Large intestine (tissue), 3 donors: ENCODE results near the gene AICDA. TPM values are rescaled to one million over a fixed set of nuclear protein-coding genes. Genes with fewer than 3 reads are reported as not detected.

Source experiments
- DNase-seq, 2 donors: peaks; one replicate each; pipeline versions ENCODE4 v3.0.0 to v3.0.0-alpha.2; 2013
- H3K27ac ChIP-seq: one replicate; pipeline ENCODE4 v1.5.1; 2013; ENCODE audit warnings: low read length
- H3K27me3 ChIP-seq: 2 replicates; pipeline ENCODE4 v1.6.1; 2013; ENCODE audit warnings: low read length; ENCODE audit not compliant: control insufficient read depth, insufficient read depth
- H3K36me3 ChIP-seq: 2 replicates; pipeline ENCODE4 v1.6.1; 2013; ENCODE audit warnings: low read length; ENCODE audit not compliant: control insufficient read depth, insufficient read depth
- H3K4me1 ChIP-seq: one replicate; pipeline ENCODE4 v1.6.1; 2013; ENCODE audit warnings: low read length; ENCODE audit not compliant: control insufficient read depth, insufficient read depth
- H3K4me3 ChIP-seq: one replicate; pipeline ENCODE4 v1.5.1; 2013; ENCODE audit warnings: low read length
- H3K9me3 ChIP-seq: one replicate; pipeline ENCODE4 v1.6.1; 2013; ENCODE audit warnings: mild to moderate bottlenecking, low read depth, low read length, moderate library complexity; ENCODE audit not compliant: control insufficient read depth
- WGBS: methylation state at CpG from one replicate; pipeline ENCODE4 v1.1.5; 2013; ENCODE audit warnings: low lambda C conversion rate; ENCODE audit not compliant: insufficient coverage; 5-methylcytosine and 5-hydroxymethylcytosine counted together
- polyA plus RNA-seq: library from polyadenylated mRNA; unstranded; fragments of 120-200 nt; gene quantifications from one replicate; pipeline ENCODE4 v1.2.1, GENCODE V29; 2013

The AICDA gene
- polyA plus RNA-seq, 1 donor = 1.0 TPM

- H3K4me3 ChIP-seq = no peak overlapping the region
- no peaks in the 10 kb centered on the region for H3K4me1 ChIP-seq
- peaks cover 13% of the 10 kb centered on the region for H3K9me3 ChIP-seq
- DNase-seq = peak; percentile 56 to 79
- no peaks in the 10 kb centered on the region for H3K36me3 ChIP-seq
- 20% methylated on average over 2 of the region's 4 CpGs for WGBS
- H3K27me3 ChIP-seq = no peaks in the 10 kb centered on the region
- peak overlapping the region; percentile 37 for H3K27ac ChIP-seq
These were observed 51.6 kb downstream of the AICDA start for GRCh38 chr12:8561011-8561410.

GRCh38 chr12:8559676-8560075, 53.0 kb downstream of the AICDA start:
- H3K4me1 ChIP-seq = no peaks in the 10 kb centered on the region
- no peaks in the 10 kb centered on the region for H3K36me3 ChIP-seq
- no peak for DNase-seq
- no peaks in the 10 kb centered on the region for H3K27me3 ChIP-seq
- no peak overlapping the region for H3K27ac ChIP-seq
- H3K4me3 ChIP-seq = no peak overlapping the region
- peaks cover 12% of the 10 kb centered on the region for H3K9me3 ChIP-seq
- 86% methylated on average over 2 of the region's 11 CpGs for WGBS

- Histone ChIP-seq H3K27me3 (no peaks in the 10 kb centered on the region), H3K36me3 (no peaks in the 10 kb centered on the region), H3K9me3 (no peaks in the 10 kb centered on the region), H3K27ac (no peak overlapping the region), H3K4me3 (no peak overlapping the region), H3K4me1 (no peaks in the 10 kb centered on the region)
- WGBS = no CpG with 5 or more reads among the region's 2 CpGs
- DNase-seq = peak; percentile 21 to 60
These were observed 56.0 kb downstream of the AICDA start for GRCh38 chr12:8556531-8557097.

- no peak overlapping the region for H3K27ac ChIP-seq
- WGBS = no CpG with 5 or more reads among the region's 5 CpGs
- H3K4me3 ChIP-seq = no peak overlapping the region
- DNase-seq = no peak
- H3K9me3 ChIP-seq = no peaks in the 10 kb centered on the region
- H3K36me3 ChIP-seq = no peaks in the 10 kb centered on the region
- H3K4me1 ChIP-seq = no peaks in the 10 kb centered on the region
- no peaks in the 10 kb centered on the region for H3K27me3 ChIP-seq
These were observed 58.0 kb downstream of the AICDA start for GRCh38 chr12:8554451-8555195.

- no peaks in the 10 kb centered on the region for H3K4me1 ChIP-seq
- 100% methylated on average over 1 of the region's 6 CpGs for WGBS
- no peak for DNase-seq
These were observed 59.5 kb downstream of the AICDA start for GRCh38 chr12:8553088-8553627.

More at GRCh38 chr12:8553088-8553627, 59.5 kb downstream of the AICDA start:
- Histone ChIP-seq H3K36me3 (no peaks in the 10 kb centered on the region), H3K9me3 (no peaks in the 10 kb centered on the region), H3K27me3 (no peaks in the 10 kb centered on the region), H3K4me3 (no peak overlapping the region), H3K27ac (no peak overlapping the region)

Other genes starting within 250 kb of the AICDA start
- gene CLEC6A, start 156.9 kb downstream of the AICDA start, polyA plus RNA-seq = not detected
- gene CLEC4D, start 99.4 kb downstream of the AICDA start, polyA plus RNA-seq = 0.03 TPM
- not detected for gene CLEC4E, start 72.0 kb downstream of the AICDA start, polyA plus RNA-seq
- 7.6 TPM for gene MFAP5, start 50.0 kb upstream of the AICDA start, polyA plus RNA-seq
- gene RIMKLB, start 85.1 kb upstream of the AICDA start, polyA plus RNA-seq = 65.2 TPM
- 0.13 TPM for gene A2ML1, start 209.8 kb upstream of the AICDA start, polyA plus RNA-seq